ENCODE measurements around the gene NDUFA1. TPM values are rescaled to one million over a fixed set of nuclear protein-coding genes. Genes with fewer than 3 reads are reported as not detected.

NDUFA1 gene
- total RNA-seq = 131 and 165 TPM in 2 replicates

DNA sequence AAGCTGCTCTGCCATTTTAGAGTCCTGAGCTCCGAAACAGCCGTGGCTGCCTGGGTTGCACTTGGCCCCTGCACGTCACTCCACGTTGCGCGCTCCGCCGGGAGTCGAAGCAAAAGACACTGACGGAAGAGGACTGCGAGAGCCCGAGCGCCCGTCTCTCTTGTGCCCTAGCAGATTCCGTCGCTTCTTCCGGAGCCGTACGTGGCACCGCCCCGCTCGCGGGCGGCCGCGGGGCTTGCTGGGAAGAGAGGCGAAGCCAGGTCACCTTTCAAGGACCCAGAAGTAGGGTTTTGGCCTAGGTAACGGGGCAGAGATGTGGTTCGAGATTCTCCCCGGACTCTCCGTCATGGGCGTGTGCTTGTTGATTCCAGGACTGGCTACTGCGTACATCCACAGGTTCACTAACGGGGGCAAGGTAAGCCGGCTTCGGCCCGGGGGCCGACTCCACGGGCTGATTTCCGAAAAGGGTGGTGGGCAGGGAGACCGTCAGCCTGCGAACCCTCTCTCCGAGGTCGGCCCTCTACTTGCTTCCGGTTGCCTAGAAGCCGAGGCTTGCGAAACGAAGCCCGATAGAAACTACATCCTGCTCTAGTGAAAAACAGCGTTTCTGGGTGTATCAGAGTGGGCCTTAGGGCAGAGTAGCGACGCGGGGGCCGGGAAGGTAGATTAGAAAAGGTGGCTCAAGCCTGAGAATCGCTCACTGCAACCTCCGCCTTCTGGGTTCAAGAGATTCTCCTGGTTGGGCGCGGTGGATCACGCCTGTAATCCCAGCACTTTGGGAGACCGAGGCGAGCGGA is at the start of gene NDUFA1, which contains the start of gene RNF113A:
Gene NDUFA1 (plus strand): TSS at position 234 of the 797 bp plus-strand sequence. CDS start 80 bp downstream, at position 314.
Gene RNF113A (minus strand): TSS at position 135 of the 797 bp plus-strand sequence. CDS start 120 bp downstream, at position 15.

DNA sequence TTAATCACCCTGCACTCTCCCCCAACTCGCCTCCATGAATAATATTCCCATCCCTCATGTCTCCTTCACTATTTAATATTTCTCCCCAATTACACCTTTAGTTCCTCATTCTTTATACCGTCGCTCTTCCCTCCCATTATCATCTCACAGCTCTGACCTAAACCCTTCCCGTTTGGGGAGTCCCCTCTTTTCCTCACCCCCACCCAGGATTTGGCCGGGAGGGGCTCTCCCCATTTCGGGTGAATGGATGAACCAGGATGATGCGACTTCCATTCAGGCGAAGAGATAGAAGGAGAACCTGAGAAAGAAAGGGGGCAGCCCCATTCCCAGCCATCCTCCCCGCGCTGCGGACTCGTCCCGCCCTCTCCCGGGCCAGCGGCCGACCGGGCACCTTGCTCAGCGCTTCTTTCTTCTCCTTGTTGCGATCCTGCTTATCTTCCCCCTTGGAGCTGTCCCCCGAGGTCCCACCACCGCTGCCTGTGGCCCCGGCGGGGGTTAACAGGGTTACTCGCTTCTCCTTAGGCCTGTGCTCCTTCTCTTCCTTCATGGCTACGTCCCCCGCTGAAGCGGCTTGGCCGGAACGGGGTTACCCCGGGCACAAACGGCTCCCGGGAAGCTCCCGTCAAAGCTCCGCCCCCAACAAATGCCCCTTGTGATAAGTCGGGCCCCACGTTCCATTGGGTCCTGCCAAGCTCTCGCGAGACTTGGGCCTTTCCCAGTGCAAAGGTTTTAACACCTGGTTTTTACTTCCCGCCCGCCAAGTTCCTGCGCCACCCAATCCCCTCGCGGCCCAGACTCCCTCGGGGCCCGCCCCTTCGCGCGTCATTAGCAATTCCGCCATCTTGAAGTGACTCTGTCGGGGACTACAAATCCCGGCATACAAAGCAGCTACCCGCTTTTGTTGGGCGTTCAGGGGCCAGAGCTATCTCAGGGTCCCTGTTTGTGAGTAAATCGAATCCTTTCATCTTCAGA is 19.0 kb upstream of the NDUFA1 start, which contains the start of gene UPF3B:
Gene UPF3B (minus strand): TSS at position 582 of the 972 bp plus-strand sequence. CDS start 35 bp downstream, at position 547.

GRCh38 chrX:119895843-119896326 is 24.3 kb downstream of the NDUFA1 start, which contains the start of gene AKAP14:
AKAP14 (plus strand) TSS chrX:119895893; CDS start chrX:119903224, 7,331 bp downstream.

Other genes with a start within 250 kb of the NDUFA1 start
- gene SEPTIN6, start 178.7 kb upstream of the NDUFA1 start, total RNA-seq = 13.3 and 16.6 TPM in 2 replicates
- gene SOWAHD, start 113.2 kb upstream of the NDUFA1 start, total RNA-seq = not detected in 2 replicates
- 2,501 and 2,643 TPM in 2 replicates for gene RPL39, start 80.2 kb upstream of the NDUFA1 start, total RNA-seq
- gene UPF3B, start 18.9 kb upstream of the NDUFA1 start, total RNA-seq = 2.2 and 2.6 TPM in 2 replicates
- gene RNF113A, start 99 bp upstream of the NDUFA1 start, total RNA-seq = 14.0 and 15.6 TPM in 2 replicates
- not detected in 2 replicates for gene AKAP14, start 24.1 kb downstream of the NDUFA1 start, total RNA-seq
- 3.5 and 3.6 TPM in 2 replicates for gene NKAP, start 71.9 kb downstream of the NDUFA1 start, total RNA-seq
- not detected in 2 replicates for gene RHOXF2B, start 205.9 kb downstream of the NDUFA1 start, total RNA-seq
- not detected in 2 replicates for gene RHOXF1, start 244.1 kb downstream of the NDUFA1 start, total RNA-seq

All from endothelial cell of coronary artery (primary cell).